ENCODE data around the gene SOX13.

Gene SOX13

DNA sequence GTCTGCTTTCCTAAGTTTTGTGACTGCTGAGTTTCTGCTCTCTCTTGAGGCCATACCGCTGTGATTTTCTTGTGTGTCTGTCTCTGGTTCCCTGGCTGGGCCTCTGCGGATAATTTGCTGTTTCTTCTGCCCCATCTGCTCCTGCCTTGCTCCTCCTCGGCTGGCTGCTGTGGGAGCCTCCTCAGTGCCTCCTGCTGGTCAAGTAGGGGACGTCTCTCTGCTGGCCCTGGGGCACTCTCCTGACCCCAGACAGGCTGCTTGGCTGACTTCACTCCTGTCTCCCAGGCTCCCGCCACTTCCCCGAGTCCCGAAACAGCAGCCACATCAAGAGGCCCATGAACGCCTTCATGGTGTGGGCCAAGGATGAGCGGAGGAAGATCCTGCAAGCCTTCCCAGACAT lies 50.5 kb downstream of the SOX13 start:
- TF ChIP-seq, protein P1, sequence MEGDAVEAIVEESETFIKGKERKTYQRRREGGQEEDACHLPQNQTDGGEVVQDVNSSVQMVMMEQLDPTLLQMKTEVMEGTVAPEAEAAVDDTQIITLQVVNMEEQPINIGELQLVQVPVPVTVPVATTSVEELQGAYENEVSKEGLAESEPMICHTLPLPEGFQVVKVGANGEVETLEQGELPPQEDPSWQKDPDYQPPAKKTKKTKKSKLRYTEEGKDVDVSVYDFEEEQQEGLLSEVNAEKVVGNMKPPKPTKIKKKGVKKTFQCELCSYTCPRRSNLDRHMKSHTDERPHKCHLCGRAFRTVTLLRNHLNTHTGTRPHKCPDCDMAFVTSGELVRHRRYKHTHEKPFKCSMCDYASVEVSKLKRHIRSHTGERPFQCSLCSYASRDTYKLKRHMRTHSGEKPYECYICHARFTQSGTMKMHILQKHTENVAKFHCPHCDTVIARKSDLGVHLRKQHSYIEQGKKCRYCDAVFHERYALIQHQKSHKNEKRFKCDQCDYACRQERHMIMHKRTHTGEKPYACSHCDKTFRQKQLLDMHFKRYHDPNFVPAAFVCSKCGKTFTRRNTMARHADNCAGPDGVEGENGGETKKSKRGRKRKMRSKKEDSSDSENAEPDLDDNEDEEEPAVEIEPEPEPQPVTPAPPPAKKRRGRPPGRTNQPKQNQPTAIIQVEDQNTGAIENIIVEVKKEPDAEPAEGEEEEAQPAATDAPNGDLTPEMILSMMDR (IDR thresholded peaks at IDR 0.05; ENCODE audit: low read depth, low read length, missing control alignments), result peak; percentile 46
- H3K4me3 ChIP-seq (ENCODE audit: low read depth, low read length), result no peak overlapping the region
- DNase-seq (ENCODE audit: low read depth), result no peak
- in situ Hi-C loops (cut with HindIII; ENCODE audit: low sequenced_read_pairs), result no loop called here

DNA sequence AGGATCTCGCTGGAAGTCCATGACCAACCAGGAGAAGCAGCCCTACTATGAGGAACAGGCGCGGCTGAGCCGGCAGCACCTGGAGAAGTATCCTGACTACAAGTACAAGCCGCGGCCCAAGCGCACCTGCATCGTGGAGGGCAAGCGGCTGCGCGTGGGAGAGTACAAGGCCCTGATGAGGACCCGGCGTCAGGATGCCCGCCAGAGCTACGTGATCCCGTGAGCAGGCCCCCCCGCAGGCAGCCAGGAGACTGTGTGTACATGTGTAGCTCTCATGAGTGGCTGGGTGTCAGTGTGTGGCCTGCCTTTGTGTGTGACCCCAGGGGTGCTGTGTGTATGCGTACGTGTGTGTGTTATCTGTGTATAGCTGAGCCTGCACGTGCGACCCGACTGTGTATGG lies 51.7 kb downstream of the SOX13 start:
- in situ Hi-C loops (cut with HindIII; ENCODE audit: low sequenced_read_pairs), result no loop called here
- TF ChIP-seq, protein P1 (IDR thresholded peaks at IDR 0.05; ENCODE audit: low read depth, low read length, missing control alignments), result no peak
- no peak for DNase-seq (ENCODE audit: low read depth)
- H3K4me3 ChIP-seq (ENCODE audit: low read depth, low read length), result no peak overlapping the region

DNA sequence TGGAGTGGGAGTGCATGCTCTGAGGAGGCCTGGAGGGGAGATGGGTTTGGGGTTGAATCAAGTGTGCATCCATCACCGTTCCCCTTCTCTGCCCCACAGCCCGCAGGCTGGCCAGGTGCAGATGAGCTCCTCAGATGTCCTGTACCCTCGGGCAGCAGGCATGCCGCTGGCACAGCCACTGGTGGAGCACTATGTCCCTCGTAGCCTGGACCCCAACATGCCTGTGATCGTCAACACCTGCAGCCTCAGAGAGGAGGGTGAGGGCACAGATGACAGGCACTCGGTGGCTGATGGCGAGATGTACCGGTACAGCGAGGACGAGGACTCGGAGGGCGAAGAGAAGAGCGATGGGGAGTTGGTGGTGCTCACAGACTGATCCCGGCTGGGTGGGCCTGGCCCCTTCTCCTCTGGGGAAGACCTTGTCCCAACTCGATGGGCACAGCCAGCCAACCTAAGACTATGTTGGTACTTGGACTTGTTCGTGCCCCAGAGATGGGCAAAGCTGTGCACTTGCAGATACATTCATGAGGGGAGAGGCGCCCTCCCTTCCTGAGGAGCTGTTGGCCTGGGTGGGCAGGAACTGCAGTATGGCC lies 52.9 kb downstream of the SOX13 start:
- TF ChIP-seq, protein P1 (IDR thresholded peaks at IDR 0.05; ENCODE audit: low read depth, low read length, missing control alignments), result no peak

DNA sequence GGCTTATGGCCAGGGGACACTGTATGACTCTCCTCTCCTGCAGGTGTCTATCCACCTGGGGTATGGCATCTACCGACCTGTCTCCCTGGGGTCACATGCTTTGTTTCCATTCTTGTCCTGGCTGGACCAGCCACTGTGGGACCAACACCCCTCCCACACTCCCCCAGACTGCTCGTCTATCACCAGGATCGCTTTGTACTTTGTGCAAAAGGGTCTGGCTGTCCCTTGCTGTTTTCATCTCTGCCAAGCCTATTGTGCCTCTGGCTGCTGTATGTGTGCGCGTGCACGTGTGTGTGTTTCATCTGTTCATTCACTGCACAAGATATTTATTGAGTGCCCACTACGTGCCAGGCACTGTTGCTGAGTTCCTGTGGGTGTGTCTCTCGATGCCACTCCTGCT lies 53.5 kb downstream of the SOX13 start:
- in situ Hi-C loops (cut with HindIII; ENCODE audit: low sequenced_read_pairs), result no loop called here
- H3K4me3 ChIP-seq (ENCODE audit: low read depth, low read length), result no peak overlapping the region
- TF ChIP-seq, protein P1 (IDR thresholded peaks at IDR 0.05; ENCODE audit: low read depth, low read length, missing control alignments), result no peak
- no peak for DNase-seq (ENCODE audit: low read depth)

More for the DNA sequence above, 52.9 kb downstream of the SOX13 start:
- DNase-seq (ENCODE audit: low read depth), result no peak
- no peak overlapping the region for H3K4me3 ChIP-seq (ENCODE audit: low read depth, low read length)
- in situ Hi-C loops (cut with HindIII; ENCODE audit: low sequenced_read_pairs), result no loop called here

DNA sequence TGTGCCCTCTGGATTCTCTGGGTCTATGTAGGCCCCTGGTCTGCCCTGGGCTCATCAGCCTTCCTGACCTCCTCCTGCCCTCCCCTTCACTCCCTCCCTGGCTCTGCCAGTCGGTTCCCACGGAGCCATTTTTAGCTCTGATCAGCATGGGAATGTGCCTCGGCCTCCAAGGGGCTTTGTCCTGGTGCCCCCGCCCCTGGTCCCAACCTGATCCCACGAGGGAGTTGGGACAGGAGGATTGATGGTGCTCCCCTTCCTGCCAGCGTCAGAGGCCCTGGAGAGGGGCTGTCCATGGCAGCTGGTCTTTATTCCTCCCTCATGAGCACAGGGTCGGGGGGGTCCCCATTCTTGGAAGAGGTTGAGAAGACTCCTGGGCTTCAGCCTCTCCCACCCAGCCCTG lies 54.0 kb downstream of the SOX13 start:
- in situ Hi-C loops (cut with HindIII; ENCODE audit: low sequenced_read_pairs), result no loop called here
- no peak overlapping the region for H3K4me3 ChIP-seq (ENCODE audit: low read depth, low read length)
- no peak for DNase-seq (ENCODE audit: low read depth)
- TF ChIP-seq, protein P1 (IDR thresholded peaks at IDR 0.05; ENCODE audit: low read depth, low read length, missing control alignments), result no peak

DNA sequence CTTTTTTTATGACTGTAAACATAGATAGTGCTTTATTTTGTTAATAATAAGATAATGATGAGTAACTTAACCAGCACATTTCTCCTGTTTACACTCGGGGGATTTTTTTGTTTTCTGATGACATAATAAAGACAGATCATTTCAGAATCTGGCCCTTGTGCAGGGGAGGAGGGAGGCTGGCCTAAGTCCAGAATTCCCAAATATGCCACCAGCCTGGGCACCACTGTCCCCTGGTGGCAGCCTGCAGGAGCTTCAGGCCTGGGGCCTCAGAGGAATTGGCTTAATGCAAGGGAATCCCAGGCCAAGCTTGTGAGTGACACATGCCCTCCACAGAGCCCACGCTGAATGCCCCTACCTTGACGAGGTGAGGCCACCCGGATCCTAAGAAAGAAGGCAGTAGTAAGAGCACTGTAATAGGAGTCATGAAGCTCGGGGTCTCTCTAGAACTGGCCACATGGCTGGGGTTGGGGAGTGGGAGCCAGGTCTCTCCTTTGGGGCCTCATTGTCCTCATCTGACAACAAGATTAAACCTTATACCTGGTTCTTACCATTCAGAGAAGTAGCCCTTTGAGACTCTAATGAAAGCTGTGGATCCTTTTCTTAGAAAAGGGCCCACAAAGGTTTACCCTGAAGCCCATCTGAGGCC lies 54.8 kb downstream of the SOX13 start:
- in situ Hi-C loops (cut with HindIII; ENCODE audit: low sequenced_read_pairs), result no loop called here
- no peak overlapping the region for H3K4me3 ChIP-seq (ENCODE audit: low read depth, low read length)
- DNase-seq (ENCODE audit: low read depth), result peak; percentile 43
- TF ChIP-seq, protein P1 (IDR thresholded peaks at IDR 0.05; ENCODE audit: low read depth, low read length, missing control alignments), result peak; percentile 99
